ENCODE data around the gene LRIT2.
A peak's percentile ranks its signal among the peaks of the same experiment; 100 is the strongest.

LRIT2 gene

GRCh38 chr10:84241185-84241790 is 15.9 kb upstream of the LRIT2 start, which contains the start of gene LRIT1:
TSS of gene LRIT1 (minus strand) at chr10:84241546. CDS start at chr10:84241439, 107 bp downstream.
- no peak for DNase-seq

- DNase-seq, result no peak
These were observed 13.6 kb upstream of the LRIT2 start for GRCh38 chr10:84238909-84239308.

GRCh38 chr10:84237199-84238051 is 12.1 kb upstream of the LRIT2 start:
- DNase-seq, result no peak

DNA sequence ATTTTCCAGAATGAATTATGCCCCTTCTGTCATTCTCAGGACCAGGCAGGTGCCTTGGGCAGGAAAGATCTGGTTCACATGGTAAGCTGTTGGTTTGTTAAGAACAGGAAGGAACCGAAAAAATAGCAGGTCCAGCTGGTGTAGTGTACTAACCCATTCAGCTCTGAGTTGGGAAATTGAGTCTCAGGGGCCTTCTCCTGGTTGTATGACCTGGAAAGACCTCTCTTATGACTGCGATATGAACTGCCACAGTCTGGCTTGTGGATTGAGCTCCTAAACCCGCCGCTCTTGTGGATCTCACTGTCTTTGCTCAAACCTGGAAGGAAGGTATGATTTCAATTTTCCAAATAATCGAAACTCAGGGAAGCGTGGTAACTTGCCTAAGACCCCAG is 11.5 kb upstream of the LRIT2 start:
- no peak for DNase-seq

DNA sequence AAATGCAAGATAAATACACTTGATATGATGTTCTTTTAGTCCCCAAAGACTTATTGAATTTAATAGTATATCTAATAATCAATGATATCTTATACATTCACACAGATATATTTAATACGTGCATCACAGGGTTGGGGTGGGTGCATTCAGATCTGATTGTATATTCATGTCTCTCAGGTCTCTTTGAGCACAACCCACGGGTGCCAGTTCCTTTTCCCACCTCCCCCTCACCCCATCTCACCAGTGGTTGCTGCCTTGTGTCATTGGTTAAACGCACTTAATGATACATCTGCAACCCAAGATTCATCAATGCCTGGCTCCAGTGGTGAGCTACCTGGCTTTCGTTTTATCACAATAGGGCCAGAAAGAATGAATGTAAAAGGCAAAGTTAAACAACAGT is 9.8 kb upstream of the LRIT2 start:
- no peak for DNase-seq

- no peak for DNase-seq
These were observed 9.1 kb upstream of the LRIT2 start for GRCh38 chr10:84234479-84234878.

DNA sequence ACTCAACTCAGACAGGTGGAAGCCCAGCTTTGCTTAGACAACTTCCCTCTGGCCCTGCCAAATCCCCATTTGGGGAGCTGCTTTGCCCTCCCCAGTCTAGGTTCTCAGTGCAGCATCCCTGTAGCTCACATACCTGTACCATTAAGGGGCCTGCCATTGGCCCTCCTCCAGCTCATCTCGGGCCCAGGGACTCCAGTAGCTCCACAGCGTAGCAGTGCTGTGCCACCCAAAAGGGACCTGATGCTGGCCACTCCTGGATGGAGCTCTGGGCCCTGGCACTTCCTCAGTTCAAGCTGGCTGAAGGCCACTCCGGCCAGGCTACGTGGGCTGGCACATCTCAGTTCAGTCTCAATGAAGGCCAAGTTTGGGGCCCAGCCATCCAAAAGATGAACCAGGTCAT is 8.6 kb upstream of the LRIT2 start:
- DNase-seq, result no peak

- no peak for DNase-seq
These were observed 7.0 kb upstream of the LRIT2 start for GRCh38 chr10:84232376-84232775.

- no peak for DNase-seq
These were observed 5.0 kb upstream of the LRIT2 start for GRCh38 chr10:84230359-84230758.

- no peak for DNase-seq
These were observed 2.5 kb upstream of the LRIT2 start for GRCh38 chr10:84227810-84228209.

DNA sequence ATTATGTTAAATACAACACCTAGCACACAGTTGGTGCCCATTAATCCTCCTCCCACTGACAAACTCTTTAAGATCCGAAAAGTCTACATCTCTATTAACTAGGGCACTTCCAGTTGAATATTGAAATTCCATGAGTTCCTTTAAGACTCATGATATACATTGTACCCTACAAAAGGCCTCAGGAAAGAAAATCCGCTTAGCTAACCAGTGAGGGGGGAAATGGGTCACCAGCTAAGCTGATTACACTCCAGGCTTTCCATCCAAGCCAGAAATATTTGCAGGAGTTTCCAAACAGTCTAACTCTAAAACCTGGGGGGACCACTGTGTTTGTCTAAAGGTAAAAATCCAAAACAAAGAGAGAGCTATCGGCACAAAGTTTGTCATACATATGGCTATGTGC is 1.3 kb upstream of the LRIT2 start:
- no peak for DNase-seq

- no peak for DNase-seq
These were observed 824 bp downstream of the LRIT2 start for GRCh38 chr10:84224411-84225028.

GRCh38 chr10:84221916-84222315 is 3.4 kb downstream of the LRIT2 start:
- DNase-seq, result no peak

DNA sequence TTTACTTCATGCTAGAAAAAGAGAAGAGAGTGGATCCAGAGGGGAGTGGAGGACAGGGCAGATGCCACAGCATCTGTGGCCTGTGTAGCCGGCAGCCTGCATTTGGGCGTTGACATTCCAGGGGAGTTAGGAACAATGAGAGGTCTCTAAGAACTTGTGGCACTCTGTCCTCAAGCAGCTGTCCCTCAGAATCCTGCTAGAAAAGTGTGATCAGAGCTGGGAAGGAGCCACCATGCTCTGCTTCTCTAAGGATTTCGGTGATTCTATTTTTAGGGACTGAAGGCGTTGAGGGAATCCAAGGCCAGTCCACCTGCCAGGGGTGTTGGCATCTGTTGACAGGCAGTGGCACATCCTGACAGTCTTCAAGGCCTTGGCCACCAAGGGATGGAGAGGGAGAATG is 7.6 kb downstream of the LRIT2 start:
- no peak for DNase-seq

DNA sequence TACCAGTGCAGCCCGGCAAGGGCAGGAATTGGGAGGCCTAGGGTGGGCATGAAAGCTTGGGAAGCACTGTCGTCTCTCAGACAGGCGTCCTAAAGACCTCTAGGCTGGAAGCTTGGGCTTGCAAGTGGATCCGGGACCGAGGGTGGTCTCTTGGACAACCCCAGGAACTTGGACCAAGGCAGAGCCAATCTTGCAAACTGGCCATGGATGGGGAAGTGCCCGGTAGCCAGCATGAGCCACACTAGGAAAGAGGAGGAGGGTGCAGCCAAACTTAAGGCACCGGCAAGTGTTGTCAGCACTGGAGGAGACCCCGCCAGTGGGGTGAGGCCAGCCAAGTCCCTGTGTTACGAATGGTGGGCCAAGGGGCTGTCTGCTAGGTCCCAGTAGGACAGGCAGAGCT is 8.5 kb downstream of the LRIT2 start:
- no peak for DNase-seq

DNA sequence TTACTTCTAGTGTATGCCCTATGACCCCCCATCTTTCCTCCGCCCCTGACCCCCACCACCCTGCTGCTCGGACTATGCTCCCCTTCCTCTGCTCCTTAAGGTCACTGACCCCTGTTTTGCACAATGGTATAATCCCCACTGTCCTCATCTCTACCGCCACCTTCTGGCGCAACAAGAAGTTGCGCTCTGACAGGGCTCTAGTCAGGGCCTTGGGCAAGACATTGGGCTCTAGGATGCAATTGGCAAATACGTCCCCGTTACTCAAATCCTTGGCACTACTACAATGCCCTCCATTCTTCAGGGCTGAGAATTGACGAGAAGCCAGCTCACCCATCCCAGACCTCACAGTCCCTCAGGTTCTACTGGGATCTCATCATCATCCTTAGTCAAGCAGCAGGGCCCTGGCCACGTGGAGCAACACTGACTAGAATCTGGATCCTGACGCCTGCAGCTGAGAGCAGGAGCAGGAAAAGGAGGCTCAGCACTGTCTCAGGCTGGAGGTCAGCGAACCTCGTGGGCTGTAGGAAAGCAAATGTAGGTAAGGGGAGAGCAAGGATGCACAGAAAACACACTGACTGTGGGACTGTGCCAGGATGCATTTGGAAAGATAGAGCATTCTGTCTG is 10.6 kb downstream of the LRIT2 start:
- peak; percentile 41 for DNase-seq

GRCh38 chr10:84214046-84214572 is 11.2 kb downstream of the LRIT2 start:
- no peak for DNase-seq

- no peak for DNase-seq
These were observed 12.3 kb downstream of the LRIT2 start for GRCh38 chr10:84213076-84213475.

DNA sequence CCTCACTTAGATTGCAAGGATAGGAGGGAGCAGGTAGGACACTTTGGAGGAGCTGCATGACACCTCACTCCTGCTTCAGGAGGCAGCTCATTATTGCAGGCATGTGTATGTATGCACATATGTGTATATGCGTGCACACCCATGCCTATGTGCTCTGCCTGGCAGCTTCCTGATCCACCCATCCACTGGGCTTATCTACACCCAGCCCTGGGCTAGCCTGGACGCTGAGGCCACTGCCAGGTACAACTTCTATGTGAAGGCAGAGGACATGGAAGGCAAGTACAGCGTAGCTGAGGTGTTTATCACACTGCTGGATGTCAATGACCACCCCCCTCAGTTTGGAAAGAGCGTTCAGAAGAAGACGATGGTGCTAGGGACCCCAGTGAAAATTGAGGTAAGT is 13.3 kb downstream of the LRIT2 start:
- DNase-seq, result no peak

GRCh38 chr10:84211566-84211965 is 13.8 kb downstream of the LRIT2 start:
- DNase-seq, result no peak

GRCh38 chr10:84208023-84208422 is 17.3 kb downstream of the LRIT2 start:
- DNase-seq, result no peak

GRCh38 chr10:84205853-84206525 is 19.4 kb downstream of the LRIT2 start:
- no peak for DNase-seq

Measured in CD4-positive, alpha-beta T cell treated with Interleukin-21 for 1 hour (primary cell).